DND-41 (cell line): Measurements from ENCODE around the gene MIGA2.

Experiments
- ATAC-seq: fragments of 200-7000 bp; cut with Tn5 transposase; 3 replicates; pipeline ENCODE4 v1.9.1; 2021; ENCODE audit warnings: low read depth; ENCODE audit not compliant: insufficient read depth
- DNase-seq: peaks from one replicate; pipeline ENCODE4 v3.0.0-alpha.2; 2020
- H2AFZ ChIP-seq: 2 replicates; pipeline ENCODE4 v1.6.0; 2012; ENCODE audit warnings: low read depth, low read length
- H3K27ac ChIP-seq: 2 replicates; pipeline ENCODE4 v1.5.1; 2012; ENCODE audit warnings: low read length, inconsistent platforms
- H3K27me3 ChIP-seq: fragments of 200-600 bp; sonication (generic); 2 replicates; pipeline ENCODE4 v1.6.0; 2012; ENCODE audit warnings: low read length, mild to moderate bottlenecking, inconsistent platforms; ENCODE audit not compliant: insufficient read depth, poor library complexity
- H3K36me3 ChIP-seq: 2 replicates; pipeline ENCODE4 v1.5.1; 2012; ENCODE audit warnings: low read length, inconsistent platforms; ENCODE audit not compliant: insufficient read depth
- H3K4me1 ChIP-seq: 2 replicates; pipeline ENCODE4 v1.5.1; 2012; ENCODE audit warnings: mild to moderate bottlenecking, low read length; ENCODE audit not compliant: insufficient read depth
- H3K4me2 ChIP-seq: 2 replicates; pipeline ENCODE4 v1.6.0; 2012; ENCODE audit warnings: mild to moderate bottlenecking, moderate library complexity, low read length, inconsistent platforms; ENCODE audit not compliant: insufficient read depth
- H3K4me3 ChIP-seq, 2 experiments: fragments of 200-600 bp in 1 of 2; shearing (Covaris generic) in 1 of 2; 2 replicates each; pipeline ENCODE4 v1.5.1; 2012 to 2016; ENCODE audit warnings: inconsistent platforms in 2 of 2, low read length in 2 of 2, mild to moderate bottlenecking in 2 of 2, low read depth in 1 of 2, moderate library complexity in 1 of 2
- H3K79me2 ChIP-seq: 2 replicates; pipeline ENCODE4 v1.6.0; 2012; ENCODE audit warnings: low read length, inconsistent platforms; ENCODE audit not compliant: insufficient read depth
- H3K9ac ChIP-seq: 2 replicates; pipeline ENCODE4 v1.6.0; 2012; ENCODE audit warnings: low read depth, mild to moderate bottlenecking, inconsistent platforms, low read length, moderate library complexity
- H3K9me3 ChIP-seq: 2 replicates; pipeline ENCODE4 v1.5.1; 2012; ENCODE audit warnings: low read length, moderate library complexity, mild to moderate bottlenecking, inconsistent platforms; ENCODE audit not compliant: insufficient read depth, severe bottlenecking
- H4K20me1 ChIP-seq: 2 replicates; pipeline ENCODE4 v1.6.0; 2012; ENCODE audit warnings: low read length; ENCODE audit not compliant: insufficient read depth
- EZH2 ChIP-seq: IDR thresholded peaks from 3 replicates; pipeline ENCODE4 v1.6.1; 2012; ENCODE audit warnings: borderline replicate concordance, low read depth, mild to moderate bottlenecking, moderate library complexity, low read length, inconsistent platforms; ENCODE audit not compliant: severe bottlenecking
- TF ChIP-seq, protein P1 (sequence below): IDR thresholded peaks from 2 replicates; pipeline ENCODE4 v1.5.1; 2012; ENCODE audit warnings: borderline replicate concordance, low read length, moderate library complexity, mild to moderate bottlenecking; ENCODE audit not compliant: poor library complexity, severe bottlenecking; ENCODE audit errors: extremely low read depth

MIGA2 gene

DNA sequence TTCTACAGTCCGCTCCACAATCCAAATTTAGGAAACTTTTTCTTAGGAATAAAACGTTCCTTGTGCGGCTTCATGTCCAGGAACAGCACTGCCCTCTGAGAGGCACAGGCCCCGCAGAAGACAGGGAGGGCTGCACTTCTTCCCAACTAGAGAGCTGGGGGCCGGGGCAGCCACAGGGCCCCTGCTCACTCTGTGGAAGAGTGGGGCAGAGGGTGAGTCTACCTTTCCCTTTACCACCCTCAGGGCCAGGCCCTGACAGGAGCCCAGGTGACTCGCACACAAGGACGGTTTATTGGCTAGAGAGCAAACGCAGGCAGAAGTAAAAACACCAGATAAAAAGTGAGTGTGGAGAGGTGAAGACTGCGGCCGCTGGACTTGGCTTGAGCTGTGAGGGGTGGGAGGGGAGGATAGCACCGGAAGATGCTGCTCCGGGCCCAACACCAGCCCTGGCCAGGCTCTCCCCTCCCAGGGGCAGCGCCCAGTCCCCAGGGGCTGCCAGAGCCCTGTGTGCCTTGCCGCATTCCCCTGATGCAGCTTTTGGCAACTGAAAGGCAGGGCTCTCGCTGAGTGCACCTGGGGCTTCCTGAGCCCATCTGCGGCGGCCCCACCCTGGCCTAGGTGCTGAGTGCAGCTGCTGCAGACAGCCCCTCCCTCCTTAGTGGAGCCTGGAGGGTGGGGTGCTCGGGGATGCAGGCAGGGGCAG lies 28.5 kb upstream of the MIGA2 start:
- no peak for ATAC-seq

GRCh38 chr9:129008469-129008965 lies 27.9 kb upstream of the MIGA2 start:
- H3K36me3 ChIP-seq: peaks cover 83% of the 10 kb centered on the region

More for the DNA sequence above, 28.5 kb upstream of the MIGA2 start:
- H3K4me1 ChIP-seq: no peaks in the 10 kb centered on the region
- H3K9ac ChIP-seq: no peak overlapping the region
- no peaks in the 10 kb centered on the region for H3K9me3 ChIP-seq
- no peak overlapping the region for H3K27ac ChIP-seq
- DNase-seq: no peak
- peaks cover 83% of the 10 kb centered on the region for H3K36me3 ChIP-seq
- no peaks in the 10 kb centered on the region for H3K27me3 ChIP-seq
- H3K79me2 ChIP-seq: no peaks in the 10 kb centered on the region
- H2AFZ ChIP-seq: no peak overlapping the region
- peaks cover 7% of the 10 kb centered on the region for H4K20me1 ChIP-seq
- H3K4me3 ChIP-seq: no peak overlapping the region
- TF ChIP-seq, protein P1, sequence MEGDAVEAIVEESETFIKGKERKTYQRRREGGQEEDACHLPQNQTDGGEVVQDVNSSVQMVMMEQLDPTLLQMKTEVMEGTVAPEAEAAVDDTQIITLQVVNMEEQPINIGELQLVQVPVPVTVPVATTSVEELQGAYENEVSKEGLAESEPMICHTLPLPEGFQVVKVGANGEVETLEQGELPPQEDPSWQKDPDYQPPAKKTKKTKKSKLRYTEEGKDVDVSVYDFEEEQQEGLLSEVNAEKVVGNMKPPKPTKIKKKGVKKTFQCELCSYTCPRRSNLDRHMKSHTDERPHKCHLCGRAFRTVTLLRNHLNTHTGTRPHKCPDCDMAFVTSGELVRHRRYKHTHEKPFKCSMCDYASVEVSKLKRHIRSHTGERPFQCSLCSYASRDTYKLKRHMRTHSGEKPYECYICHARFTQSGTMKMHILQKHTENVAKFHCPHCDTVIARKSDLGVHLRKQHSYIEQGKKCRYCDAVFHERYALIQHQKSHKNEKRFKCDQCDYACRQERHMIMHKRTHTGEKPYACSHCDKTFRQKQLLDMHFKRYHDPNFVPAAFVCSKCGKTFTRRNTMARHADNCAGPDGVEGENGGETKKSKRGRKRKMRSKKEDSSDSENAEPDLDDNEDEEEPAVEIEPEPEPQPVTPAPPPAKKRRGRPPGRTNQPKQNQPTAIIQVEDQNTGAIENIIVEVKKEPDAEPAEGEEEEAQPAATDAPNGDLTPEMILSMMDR: no peak
- TF ChIP-seq EZH2: no peak
- no peak overlapping the region for H3K4me2 ChIP-seq

DNA sequence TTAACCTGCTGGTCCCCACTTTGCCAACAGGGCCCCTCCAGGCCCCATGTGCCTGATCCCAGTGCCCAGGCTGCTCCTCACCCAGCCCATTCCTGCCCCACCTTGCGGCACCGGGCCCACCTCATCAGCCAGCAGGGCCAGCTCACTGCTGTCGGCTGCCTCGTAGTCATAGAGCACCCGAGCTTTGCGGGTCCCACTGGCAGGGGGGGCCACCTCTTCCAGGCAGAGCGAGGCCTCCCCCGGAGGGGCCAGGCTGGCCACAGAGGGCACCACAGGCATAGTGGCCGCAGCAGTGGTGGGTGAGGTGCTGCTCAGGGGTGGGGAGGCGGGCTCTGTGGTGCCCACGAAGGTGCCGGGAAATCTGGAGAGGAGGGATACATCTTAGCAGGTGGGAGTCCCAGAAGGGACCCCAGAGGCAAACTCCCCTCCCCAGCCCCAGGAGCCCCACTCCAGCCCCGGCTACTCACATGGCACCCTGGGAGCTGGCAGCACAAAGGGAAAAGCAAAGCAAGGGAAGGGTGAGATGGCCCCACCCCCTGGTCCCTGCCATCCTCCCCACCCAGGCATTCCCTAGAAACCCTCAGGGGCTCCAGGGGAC lies 27.3 kb upstream of the MIGA2 start:
- no peak overlapping the region for H3K27ac ChIP-seq
- no peak overlapping the region for H3K4me3 ChIP-seq
- no peak for DNase-seq
- no peak overlapping the region for H3K4me2 ChIP-seq
- no peaks in the 10 kb centered on the region for H3K79me2 ChIP-seq
- no peaks in the 10 kb centered on the region for H3K27me3 ChIP-seq
- H3K4me1 ChIP-seq: no peaks in the 10 kb centered on the region
- H2AFZ ChIP-seq: no peak overlapping the region
- H3K9me3 ChIP-seq: no peaks in the 10 kb centered on the region
- ATAC-seq: no peak
- TF ChIP-seq, protein P1: no peak
- no peak for TF ChIP-seq EZH2
- H4K20me1 ChIP-seq: peaks cover 4% of the 10 kb centered on the region
- no peak overlapping the region for H3K9ac ChIP-seq
- H3K36me3 ChIP-seq: peaks cover 88% of the 10 kb centered on the region

More at GRCh38 chr9:129008469-129008965, 27.9 kb upstream of the MIGA2 start:
- Histone ChIP-seq H3K27ac (no peak overlapping the region), H3K4me3 (no peak overlapping the region), H3K4me1 (no peaks in the 10 kb centered on the region), H3K9ac (no peak overlapping the region), H3K4me2 (no peak overlapping the region), H2AFZ (no peak overlapping the region), H3K79me2 (no peaks in the 10 kb centered on the region), H3K27me3 (no peaks in the 10 kb centered on the region), H3K9me3 (no peaks in the 10 kb centered on the region), H4K20me1 (peaks cover 4% of the 10 kb centered on the region)
- TF ChIP-seq EZH2: no peak
- TF ChIP-seq, protein P1: no peak
- no peak for ATAC-seq
- DNase-seq: no peak
